Caco-2 (cell line): ENCODE results near the gene KCNN3. TPM values are rescaled to one million over a fixed set of nuclear protein-coding genes. Genes with fewer than 3 reads are reported as not detected.

Source experiments
- BruUV-seq: library from RNA; stranded (reverse); fragments of 400-500 nt; replicated peaks from 2 replicates; lab custom pipeline; 2021; lab: Mats Ljungman, UMichigan
- CTCF ChIA-PET: fragments of 300-600 bp; sonication (Branson Sonifier 250); formaldehyde crosslinking; loops from one replicate; lab custom pipeline; 2022; ENCODE audit warnings: antibody characterized with exemption; lab: Charles Lee
- POLR2A ChIA-PET: fragments of 300-600 bp; sonication (Branson Sonifier 250); formaldehyde crosslinking; loops from one replicate; lab custom pipeline; 2022; ENCODE audit warnings: antibody characterized with exemption; lab: Charles Lee
- DNase-seq, 2 experiments: peaks; one replicate each; pipeline versions ENCODE4 v3.0.0 to v3.0.0-alpha.2; 2020 to 2022
- H3K27me3 ChIP-seq: replicated peaks from 2 replicates; pipeline ENCODE4 v1.6.0; 2011; ENCODE audit warnings: low read length; ENCODE audit not compliant: control insufficient read depth, insufficient read depth
- H3K36me3 ChIP-seq: 2 replicates; pipeline ENCODE4 v1.5.1; 2011; ENCODE audit warnings: low read length; ENCODE audit not compliant: control insufficient read depth, insufficient read depth
- H3K4me1 ChIP-seq: fragments of 250-450 bp; sonication (Bioruptor Pico); 2 replicates; pipeline ENCODE4 v1.5.1; 2020; ENCODE audit warnings: mild to moderate bottlenecking
- H3K4me3 ChIP-seq: 2 replicates; pipeline ENCODE4 v1.5.1; 2011; ENCODE audit warnings: low read depth, mild to moderate bottlenecking, control low read depth, low read length
- H3K9me3 ChIP-seq: fragments of 250-450 bp; sonication (Bioruptor Pico); 2 replicates; pipeline ENCODE4 v1.5.1; 2020; ENCODE audit warnings: mild to moderate bottlenecking, moderate library complexity
- H3K27ac Mint-ChIP-seq: one replicate; pipeline ENCODE4 v1.8.0; 2022; ENCODE audit warnings: mixed read lengths; ENCODE audit not compliant: unreplicated experiment
- H3K27me3 Mint-ChIP-seq: one replicate; pipeline ENCODE4 v1.8.0; 2022; ENCODE audit warnings: mixed read lengths; ENCODE audit not compliant: insufficient read depth, unreplicated experiment
- H3K36me3 Mint-ChIP-seq: one replicate; pipeline ENCODE4 v1.8.0; 2022; ENCODE audit warnings: mild to moderate bottlenecking, mixed read lengths; ENCODE audit not compliant: insufficient read depth, unreplicated experiment
- H3K4me1 Mint-ChIP-seq: one replicate; pipeline ENCODE4 v1.8.0; 2022; ENCODE audit warnings: low read depth, mixed read lengths; ENCODE audit not compliant: unreplicated experiment
- H3K4me3 Mint-ChIP-seq: one replicate; pipeline ENCODE4 v1.8.0; 2022; ENCODE audit warnings: mild to moderate bottlenecking, moderate library complexity, mixed read lengths; ENCODE audit not compliant: unreplicated experiment
- H3K9me3 Mint-ChIP-seq: one replicate; pipeline ENCODE4 v1.8.0; 2022; ENCODE audit warnings: mixed read lengths; ENCODE audit not compliant: unreplicated experiment
- CTCF ChIP-seq, 2 experiments: fragments of 200-600 bp in 1 of 2; IDR thresholded peaks; 1 replicate in 1 of 2; 2 replicates in 1 of 2; pipeline versions ENCODE4 v1.5.1 to v1.8.0; 2011 to 2022; ENCODE audit warnings: antibody characterized with exemption in 1 of 2, control low read depth in 1 of 2, inconsistent platforms in 1 of 2, low read depth in 1 of 2, low read length in 1 of 2, mild to moderate bottlenecking in 1 of 2, moderate library complexity in 1 of 2; ENCODE audit not compliant: insufficient read depth in 1 of 2, severe bottlenecking in 1 of 2, unreplicated experiment in 1 of 2
- intact Hi-C: fragments of 100-400 bp; cut with micrococcal nuclease; formaldehyde crosslinking; loops from one replicate; pipeline ENCODE4 v1.10.0; 2022; ENCODE audit not compliant: unreplicated experiment
- total RNA-seq: library from RNA; stranded (reverse); gene quantifications from 2 replicates; pipeline ENCODE4 v1.2.3, GENCODE V29; 2022

The KCNN3 gene
- total RNA-seq, 1 experiment from 2014 or later: 0.05 TPM

GRCh38 chr1:154851392-154852177, 18.5 kb downstream of the KCNN3 start:
- no peaks in the 10 kb centered on the region for H3K9me3 ChIP-seq
- Mint-ChIP-seq H3K4me3 (no peak overlapping the region), H3K36me3 (no peaks in the 10 kb centered on the region), H3K9me3 (no peaks in the 10 kb centered on the region), H3K4me1 (no peaks in the 10 kb centered on the region), H3K27ac (no peak overlapping the region), H3K27me3 (peaks cover 9% of the 10 kb centered on the region)
- peak; percentile 34 to 55 for DNase-seq
- ChIA-PET POLR2A (no interaction called here), CTCF (interaction anchor here (0.6 kb wide), 1 partner anchor 1969 kb away, joined by 3 read pairs; no protein-coding TSS in a partner anchor)
- intact Hi-C loops: no loop called here
- no TSS peak for BruUV-seq
- no peaks in the 10 kb centered on the region for H3K36me3 ChIP-seq
- H3K4me3 ChIP-seq: no peak overlapping the region
- H3K27me3 ChIP-seq: no peaks in the 10 kb centered on the region
- TF ChIP-seq CTCF (IDR thresholded peaks at IDR 0.05; ENCODE audit: insufficient read depth in 1 of 2, low read depth in 1 of 2, low read length in 1 of 2, severe bottlenecking in 1 of 2, unreplicated experiment in 1 of 2): no peak
- no peaks in the 10 kb centered on the region for H3K4me1 ChIP-seq

DNA sequence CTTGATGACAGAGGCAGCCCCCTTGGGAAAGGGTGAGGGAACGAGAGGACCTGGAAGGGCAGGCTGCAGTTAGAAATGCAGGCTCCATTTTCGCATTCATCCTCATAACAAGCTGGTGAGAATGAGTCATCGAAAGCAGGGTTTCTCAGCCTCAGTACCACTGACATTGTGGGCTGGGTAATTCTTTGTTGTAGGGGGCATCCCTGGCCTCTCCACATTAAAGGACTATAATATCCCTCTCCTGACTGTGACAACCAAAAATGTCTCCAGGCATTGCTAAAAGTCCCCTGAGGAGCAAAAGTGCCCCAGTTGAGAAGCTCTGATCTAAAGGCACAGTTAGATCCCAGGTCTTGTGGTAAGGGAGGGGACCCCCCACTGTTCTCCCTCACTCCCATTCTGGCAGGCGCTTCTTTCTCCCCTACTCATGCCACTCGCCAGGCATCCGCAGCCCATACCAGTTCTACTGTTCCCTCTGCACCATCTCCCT, 20.4 kb downstream of the KCNN3 start:
- no peaks in the 10 kb centered on the region for H3K4me1 Mint-ChIP-seq
- no TSS peak for BruUV-seq
- Histone ChIP-seq H3K9me3 (no peaks in the 10 kb centered on the region), H3K4me1 (no peaks in the 10 kb centered on the region), H3K4me3 (no peak overlapping the region), H3K27me3 (no peaks in the 10 kb centered on the region), H3K36me3 (no peaks in the 10 kb centered on the region)
- ChIA-PET CTCF (no interaction called here), POLR2A (no interaction called here)
- peaks cover 8% of the 10 kb centered on the region for H3K27me3 Mint-ChIP-seq
- H3K27ac Mint-ChIP-seq: no peak overlapping the region
- no peak for TF ChIP-seq CTCF (IDR thresholded peaks at IDR 0.05; ENCODE audit: insufficient read depth in 1 of 2, low read depth in 1 of 2, low read length in 1 of 2, severe bottlenecking in 1 of 2, unreplicated experiment in 1 of 2)
- H3K9me3 Mint-ChIP-seq: no peaks in the 10 kb centered on the region
- no peaks in the 10 kb centered on the region for H3K36me3 Mint-ChIP-seq
- no peak for DNase-seq
- intact Hi-C loops: no loop called here
- H3K4me3 Mint-ChIP-seq: no peak overlapping the region

- Mint-ChIP-seq H3K4me3 (no peak overlapping the region), H3K36me3 (no peaks in the 10 kb centered on the region), H3K4me1 (no peaks in the 10 kb centered on the region), H3K9me3 (no peaks in the 10 kb centered on the region), H3K27ac (no peak overlapping the region), H3K27me3 (peaks cover 8% of the 10 kb centered on the region)
- TF ChIP-seq CTCF (IDR thresholded peaks at IDR 0.05; ENCODE audit: insufficient read depth in 1 of 2, low read depth in 1 of 2, low read length in 1 of 2, severe bottlenecking in 1 of 2, unreplicated experiment in 1 of 2): no peak
- Histone ChIP-seq H3K4me3 (no peak overlapping the region), H3K9me3 (no peaks in the 10 kb centered on the region), H3K4me1 (no peaks in the 10 kb centered on the region), H3K36me3 (no peaks in the 10 kb centered on the region), H3K27me3 (no peaks in the 10 kb centered on the region)
- no peak for DNase-seq
- ChIA-PET CTCF (interaction anchor here (0.6 kb wide), 1 partner anchor 354 kb away, joined by 3 read pairs; no protein-coding TSS in a partner anchor), POLR2A (no interaction called here)
- no TSS peak for BruUV-seq
- intact Hi-C loops: no loop called here
These were observed 21.1 kb downstream of the KCNN3 start for GRCh38 chr1:154848983-154849382.
